GM12878 (cell line): Measurements from ENCODE around the gene WDR86. TPM values are rescaled to one million over a fixed set of nuclear protein-coding genes. Genes with fewer than 3 reads are reported as not detected.

Experiments
- ASH2L ChIP-seq: fragments of 300-600, 200-600 bp; sonication (generic); IDR thresholded peaks from 2 replicates; pipeline ENCODE4 v1.6.1; 2017; ENCODE audit warnings: low read depth, mild to moderate bottlenecking, borderline replicate concordance
- CHD2 ChIP-seq: IDR thresholded peaks from 2 replicates; pipeline ENCODE4 v1.6.1; 2011; ENCODE audit warnings: low read depth, low read length, improper control_type of control experiment, borderline replicate concordance
- GABPA ChIP-seq: IDR thresholded peaks from 2 replicates; pipeline ENCODE4 v1.6.1; 2014; ENCODE audit warnings: antibody characterized with exemption, low read depth, mild to moderate bottlenecking, inconsistent platforms
- IRF4 ChIP-seq: IDR thresholded peaks from 2 replicates; pipeline ENCODE4 v1.6.1; 2011; ENCODE audit warnings: low read depth, low read length
- KDM1A ChIP-seq: fragments of 200-600 bp; sonication (generic); IDR thresholded peaks from 2 replicates; pipeline ENCODE4 v1.6.1; 2016; ENCODE audit warnings: borderline replicate concordance
- MEF2B ChIP-seq: fragments of 450-650 bp; IDR thresholded peaks from 2 replicates; pipeline ENCODE4 v1.6.1; 2018; ENCODE audit warnings: mild to moderate bottlenecking, moderate library complexity; ENCODE audit not compliant: partially characterized antibody, poor library complexity, severe bottlenecking
- MLLT1 ChIP-seq: fragments of 450-650 bp; IDR thresholded peaks from 2 replicates; pipeline ENCODE4 v1.6.1; 2016; ENCODE audit warnings: mild to moderate bottlenecking
- NRF1 ChIP-seq: conservative IDR thresholded peaks from 2 replicates; pipeline ENCODE4 v1.6.1; 2011; ENCODE audit warnings: mild to moderate bottlenecking, low read depth, low read length, improper control_type of control experiment
- PML ChIP-seq: IDR thresholded peaks from 2 replicates; pipeline ENCODE4 v1.6.1; 2012; ENCODE audit warnings: low read length, inconsistent platforms
- SMARCA5 ChIP-seq: fragments of 450-650 bp; IDR thresholded peaks from 2 replicates; pipeline ENCODE4 v1.6.1; 2017; ENCODE audit warnings: mild to moderate bottlenecking
- SRF ChIP-seq, 2 experiments: IDR thresholded peaks; 2 replicates each; pipeline ENCODE4 v1.6.1; 2011; ENCODE audit warnings: low read depth in 2 of 2, low read length in 2 of 2, mild to moderate bottlenecking in 1 of 2, moderate library complexity in 1 of 2
- ZNF217 ChIP-seq: fragments of 450-650 bp; IDR thresholded peaks from 2 replicates; pipeline ENCODE4 v1.6.1; 2017; ENCODE audit warnings: antibody characterized with exemption, mild to moderate bottlenecking
- polyA plus RNA-seq, 11 experiments: library from polyadenylated mRNA; depleted of rRNA in 4 of 11; unstranded in 6 of 11; stranded (reverse) in 5 of 11; fragments of >200 nt; fragmentation: Nextera tagmentation in 4 of 11; fragmentation: Illumina TruSeq in 1 of 11; extraction: Ambion mirVana in 4 of 11; extraction: Trizol in 1 of 11; gene quantifications; 1 replicate in 1 of 11; 2 replicates in 10 of 11; pipeline versions ENCODE4 v1.2.1 to v1.2.3, GENCODE V29; 2011 to 2016; ENCODE audit warnings: inconsistent platforms in 2 of 11, missing spikeins in 2 of 11, low read depth in 1 of 11
- total RNA-seq, 4 experiments: library from RNA; depleted of rRNA in 3 of 4; stranded (reverse); fragments of >200 nt in 3 of 4; fragmentation: Illumina TruSeq in 1 of 4; extraction: Trizol in 1 of 4; gene quantifications; 2 replicates each; pipeline versions ENCODE4 v1.2.1 to v1.2.3, GENCODE V29; 2013 to 2021
- TF ChIP-seq, protein P1 (sequence below): fragments of 450-650 bp; IDR thresholded peaks from 2 replicates; pipeline ENCODE4 v1.6.1; 2018; ENCODE audit warnings: borderline replicate concordance, mild to moderate bottlenecking; ENCODE audit not compliant: partially characterized antibody

Gene WDR86
- total and polyA plus RNA-seq, 10 of the 15 experiments (the other 5 are each of a cell fraction or from before 2014, with no cell fraction given) = 0.05 to 0.19 (median 0.15) TPM; not detected in 7

DNA sequence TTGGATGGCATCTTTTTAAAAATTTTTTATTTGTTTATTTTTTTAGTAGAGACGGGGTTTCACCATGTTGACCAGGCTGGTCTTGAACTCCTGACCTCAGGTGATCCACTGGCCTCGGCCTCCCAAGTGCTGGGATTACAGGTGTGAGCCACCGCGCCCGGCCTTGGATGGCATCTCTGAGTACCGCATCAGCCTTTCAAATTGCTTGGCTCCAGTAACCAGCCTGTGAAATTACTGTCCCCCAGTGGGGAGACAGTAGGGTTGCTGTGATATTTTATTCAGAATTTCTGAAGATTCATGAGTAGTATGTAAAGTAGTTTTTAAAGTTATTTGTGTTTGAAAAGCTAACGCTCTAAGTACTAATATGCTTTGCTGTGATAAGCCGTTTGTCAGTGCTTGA, 67.0 kb downstream of the WDR86 start (continued):
- TF ChIP-seq SRF (IDR thresholded peaks at IDR 0.05; ENCODE audit: low read depth in 2 of 2, low read length in 2 of 2) (no peak), MLLT1 (peak; percentile 67), PML (no peak), NRF1 (no peak), SMARCA5 (no peak), ZNF217 (0 out of 2 replicates have a peak, but pooled peaks have one; percentile 10), GABPA (no peak), IRF4 (no peak), MEF2B (no peak), KDM1A (no peak), CHD2 (no peak), ASH2L (no peak)
- TF ChIP-seq, protein P1, sequence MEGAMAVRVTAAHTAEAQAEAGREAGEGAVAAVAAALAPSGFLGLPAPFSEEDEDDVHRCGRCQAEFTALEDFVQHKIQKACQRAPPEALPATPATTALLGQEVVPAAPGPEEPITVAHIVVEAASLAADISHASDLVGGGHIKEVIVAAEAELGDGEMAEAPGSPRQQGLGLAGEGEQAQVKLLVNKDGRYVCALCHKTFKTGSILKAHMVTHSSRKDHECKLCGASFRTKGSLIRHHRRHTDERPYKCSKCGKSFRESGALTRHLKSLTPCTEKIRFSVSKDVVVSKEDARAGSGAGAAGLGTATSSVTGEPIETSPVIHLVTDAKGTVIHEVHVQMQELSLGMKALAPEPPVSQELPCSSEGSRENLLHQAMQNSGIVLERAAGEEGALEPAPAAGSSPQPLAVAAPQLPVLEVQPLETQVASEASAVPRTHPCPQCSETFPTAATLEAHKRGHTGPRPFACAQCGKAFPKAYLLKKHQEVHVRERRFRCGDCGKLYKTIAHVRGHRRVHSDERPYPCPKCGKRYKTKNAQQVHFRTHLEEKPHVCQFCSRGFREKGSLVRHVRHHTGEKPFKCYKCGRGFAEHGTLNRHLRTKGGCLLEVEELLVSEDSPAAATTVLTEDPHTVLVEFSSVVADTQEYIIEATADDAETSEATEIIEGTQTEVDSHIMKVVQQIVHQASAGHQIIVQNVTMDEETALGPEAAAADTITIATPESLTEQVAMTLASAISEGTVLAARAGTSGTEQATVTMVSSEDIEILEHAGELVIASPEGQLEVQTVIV = no peak
- TF ChIP-seq, all 136 proteins: peak for 5
